HAP-1 (cell line): Measurements from ENCODE around the gene SERPINB12.

Source experiments
- DNase-seq, 2 experiments: peaks; one replicate each; pipeline ENCODE4 v3.0.0-alpha.2; 2016 to 2020; ENCODE audit warnings: low spot score in 2 of 2
- H3K27me3 ChIP-seq: fragments of 250-450 bp; sonication (Bioruptor Pico); 2 replicates; pipeline ENCODE4 v1.5.1; 2020; ENCODE audit warnings: low read depth, mild to moderate bottlenecking, moderate library complexity
- H3K36me3 ChIP-seq: fragments of 250-450 bp; sonication (Bioruptor Pico); replicated peaks from 2 replicates; pipeline ENCODE4 v1.5.1; 2020; ENCODE audit warnings: mild to moderate bottlenecking
- H3K4me1 ChIP-seq: fragments of 250-450 bp; sonication (Bioruptor Pico); 2 replicates; pipeline ENCODE4 v1.5.1; 2020; ENCODE audit warnings: mild to moderate bottlenecking
- H3K4me3 ChIP-seq: fragments of 250-450 bp; sonication (Bioruptor Pico); 2 replicates; pipeline ENCODE4 v1.5.1; 2020; ENCODE audit warnings: mild to moderate bottlenecking, moderate library complexity
- H3K9me3 ChIP-seq: fragments of 250-450 bp; sonication (Bioruptor Pico); 2 replicates; pipeline ENCODE4 v1.5.1; 2020; ENCODE audit warnings: mild to moderate bottlenecking, moderate library complexity
- in situ Hi-C: fragments of 300-500 bp; cut with MboI; formaldehyde crosslinking; loops from 3 replicates; pipeline ENCODE4 v1.14.3; 2020; ENCODE audit warnings: low sequenced_read_pairs, inconsistent platforms, mixed read lengths

SERPINB12 gene

DNA sequence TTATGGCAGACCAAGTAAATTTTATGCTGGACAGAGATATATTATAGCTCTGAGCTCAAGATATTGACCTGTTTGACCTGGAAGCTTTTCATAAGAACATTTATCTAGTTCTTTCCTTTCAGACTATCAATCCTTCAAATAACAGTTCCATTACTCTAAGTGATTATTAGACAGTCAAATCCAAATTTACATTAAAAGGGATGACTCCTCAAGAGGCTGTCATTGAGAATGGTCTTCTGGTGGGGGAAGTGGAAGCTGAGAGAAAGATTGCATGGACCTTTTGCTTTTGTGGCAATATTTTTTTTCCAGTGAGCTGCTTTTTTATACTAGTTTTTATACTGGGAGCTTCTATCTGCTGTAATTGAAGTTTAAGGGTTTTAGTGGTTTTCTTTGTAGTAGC is 14.9 kb upstream of the SERPINB12 start:
- Histone ChIP-seq H3K36me3 (no peaks in the 10 kb centered on the region), H3K9me3 (no peaks in the 10 kb centered on the region), H3K4me1 (no peaks in the 10 kb centered on the region), H3K4me3 (no peak overlapping the region), H3K27me3 (peaks cover 2% of the 10 kb centered on the region; the same call in 1 of the 2 replicates)
- no peak for DNase-seq
- in situ Hi-C loops: no loop called here

DNA sequence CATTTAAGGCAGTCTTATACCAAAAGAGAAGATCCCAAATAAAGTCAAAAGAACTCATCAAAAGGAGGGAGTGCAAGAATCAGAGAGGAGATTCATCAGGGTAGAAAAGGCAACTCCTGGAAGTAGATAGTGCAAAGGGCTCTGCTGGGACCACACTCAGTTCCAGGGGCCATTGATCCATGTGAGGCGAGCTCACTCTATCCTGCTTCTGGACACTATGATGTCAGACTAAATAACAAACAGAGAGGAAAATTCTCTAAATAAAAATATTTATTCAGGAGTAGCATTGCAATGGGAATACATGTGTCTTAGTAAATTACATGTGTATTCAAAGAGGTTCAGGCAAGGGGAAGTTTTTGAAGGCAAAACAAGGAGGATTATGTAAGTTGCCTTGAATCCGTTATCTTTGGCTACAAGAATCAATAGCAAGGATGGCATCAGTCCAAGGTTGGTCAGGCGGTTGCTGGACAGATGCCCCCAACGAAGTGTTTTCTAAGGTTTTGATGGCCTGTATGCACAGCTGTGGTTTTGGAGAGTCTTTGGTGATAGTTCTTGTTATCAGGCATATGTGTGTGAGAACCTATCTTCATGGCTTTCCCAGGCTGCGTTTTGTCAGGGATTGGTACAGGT is 13.2 kb upstream of the SERPINB12 start:
- no peaks in the 10 kb centered on the region for H3K9me3 ChIP-seq
- H3K36me3 ChIP-seq: no peaks in the 10 kb centered on the region
- H3K27me3 ChIP-seq: no peaks in the 10 kb centered on the region
- DNase-seq: no peak
- in situ Hi-C loops: no loop called here
- no peak overlapping the region for H3K4me3 ChIP-seq
- peaks cover 9% of the 10 kb centered on the region for H3K4me1 ChIP-seq

DNA sequence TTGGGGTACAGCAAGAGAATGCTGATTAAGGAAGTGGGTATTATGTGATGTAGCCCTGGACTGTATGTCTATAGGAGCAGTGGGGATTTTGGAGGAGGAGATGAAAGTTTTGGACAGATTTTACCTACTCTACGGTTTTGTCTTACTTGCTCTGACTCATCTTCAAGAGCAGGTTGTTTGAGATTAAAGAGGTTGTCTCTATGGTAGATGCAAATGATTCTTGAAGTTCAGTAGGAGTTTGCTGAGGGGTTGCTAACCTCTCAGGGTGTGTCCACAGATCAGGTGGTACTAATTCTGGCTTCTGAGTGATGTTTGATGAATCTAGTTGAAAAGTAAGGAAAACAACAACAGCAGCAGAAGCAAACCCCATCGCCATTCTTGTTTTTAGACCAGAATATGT is 9.7 kb upstream of the SERPINB12 start:
- H3K4me3 ChIP-seq: no peak overlapping the region
- no peaks in the 10 kb centered on the region for H3K9me3 ChIP-seq
- DNase-seq: no peak
- no peaks in the 10 kb centered on the region for H3K36me3 ChIP-seq
- no peaks in the 10 kb centered on the region for H3K27me3 ChIP-seq
- H3K4me1 ChIP-seq: peaks cover 19% of the 10 kb centered on the region
- in situ Hi-C loops: no loop called here

DNA sequence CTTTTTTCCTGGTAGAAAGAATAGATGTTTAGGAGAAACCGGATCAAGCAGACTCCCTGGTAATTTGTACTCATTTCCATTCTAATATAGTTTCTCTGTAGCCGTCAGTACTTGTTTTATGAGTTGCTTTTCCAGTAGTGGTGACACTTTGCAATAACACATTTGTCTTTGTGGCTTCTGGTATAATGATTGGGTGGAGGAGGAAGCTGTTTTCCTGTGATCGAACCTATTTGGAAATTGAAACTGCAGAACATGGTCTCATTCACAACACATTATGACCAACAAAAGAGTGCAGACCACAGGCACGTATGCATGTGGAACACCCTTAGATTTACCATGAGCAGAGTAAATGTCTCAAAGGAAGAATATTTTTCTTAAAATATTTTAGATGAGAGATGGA is 7.6 kb upstream of the SERPINB12 start:
- Histone ChIP-seq H3K4me1 (peaks cover 23% of the 10 kb centered on the region), H3K9me3 (no peaks in the 10 kb centered on the region), H3K27me3 (no peaks in the 10 kb centered on the region), H3K36me3 (no peaks in the 10 kb centered on the region), H3K4me3 (no peak overlapping the region)
- no peak for DNase-seq
- in situ Hi-C loops: no loop called here

DNA sequence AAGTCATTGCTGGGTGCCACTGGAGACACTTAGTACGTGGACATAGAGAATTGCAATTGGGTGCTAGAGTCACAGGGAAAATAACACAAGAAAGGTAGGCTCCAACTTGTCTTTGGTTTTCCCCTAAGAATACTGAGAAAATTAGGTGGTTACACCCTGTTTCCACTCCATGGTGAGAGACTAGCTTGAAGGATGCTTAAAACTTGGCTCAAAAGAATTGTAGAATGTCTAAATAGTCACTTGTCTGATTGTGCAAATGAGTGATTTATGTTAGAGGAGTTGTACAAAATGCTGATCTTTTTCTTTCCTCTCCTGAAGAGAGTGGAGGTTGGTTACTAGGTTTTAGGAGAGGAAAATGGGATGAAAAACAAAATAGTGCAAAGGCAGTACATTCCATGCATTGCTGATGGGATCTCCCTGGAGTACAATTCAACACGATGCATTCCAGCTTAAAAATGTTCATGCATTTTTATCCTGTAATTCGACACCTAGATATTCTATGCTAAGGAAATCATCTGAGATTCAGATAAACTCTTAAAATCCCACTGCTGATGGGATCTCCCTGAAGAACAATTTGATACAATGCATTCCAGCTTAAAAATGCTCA is 2.2 kb upstream of the SERPINB12 start:
- DNase-seq: peak in 1 of 2 experiments; percentile 85
- no peaks in the 10 kb centered on the region for H3K27me3 ChIP-seq
- no peaks in the 10 kb centered on the region for H3K36me3 ChIP-seq
- H3K4me1 ChIP-seq: peaks cover 23% of the 10 kb centered on the region
- no peaks in the 10 kb centered on the region for H3K9me3 ChIP-seq
- in situ Hi-C loops: no loop called here
- no peak overlapping the region for H3K4me3 ChIP-seq

DNA sequence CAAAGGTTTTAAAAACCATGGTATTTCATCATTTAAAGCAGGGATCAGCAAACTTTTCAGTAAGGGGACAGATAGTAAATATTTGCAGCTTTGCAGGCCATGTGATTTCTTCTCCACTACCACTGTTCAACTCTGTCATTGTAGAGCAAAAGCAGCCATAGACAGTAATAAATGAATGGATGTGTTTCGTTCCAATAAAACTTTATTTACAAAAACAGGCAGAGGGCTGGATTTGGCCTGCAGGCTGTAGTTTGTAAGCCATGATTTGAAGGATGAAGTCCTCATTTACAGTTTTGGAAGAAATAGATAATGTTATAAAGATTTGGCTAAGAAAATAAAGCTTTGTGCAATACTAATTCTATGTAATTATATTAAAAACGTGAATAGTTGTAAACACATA is 1.8 kb downstream of the SERPINB12 start:
- DNase-seq: no peak
- in situ Hi-C loops: no loop called here
- H3K36me3 ChIP-seq: no peaks in the 10 kb centered on the region

DNA sequence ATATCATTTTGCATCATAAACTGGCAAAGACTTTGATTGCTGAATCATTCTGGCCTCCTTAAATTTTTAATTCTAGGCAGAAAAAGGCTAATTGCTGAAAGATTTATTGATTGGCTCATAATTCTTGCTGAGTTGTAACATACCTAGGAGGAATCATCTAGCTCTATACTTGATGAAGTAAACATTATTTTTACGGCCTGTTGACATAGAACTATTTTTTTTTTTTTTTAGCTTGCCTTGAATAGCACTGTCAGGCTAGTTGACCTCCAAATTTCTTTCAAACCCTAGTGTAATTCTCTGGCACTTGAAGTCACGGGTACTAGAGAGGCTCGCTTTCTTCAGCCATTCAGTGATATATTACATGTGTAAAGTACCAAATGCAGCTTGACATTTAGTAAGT is 2.8 kb downstream of the SERPINB12 start:
- no peaks in the 10 kb centered on the region for H3K36me3 ChIP-seq
- no peak overlapping the region for H3K4me3 ChIP-seq
- in situ Hi-C loops: no loop called here
- DNase-seq: no peak
- H3K27me3 ChIP-seq: no peaks in the 10 kb centered on the region
- no peaks in the 10 kb centered on the region for H3K9me3 ChIP-seq
- H3K4me1 ChIP-seq: peaks cover 15% of the 10 kb centered on the region; the same call in 1 of the 2 replicates

More for the DNA sequence above, 1.8 kb downstream of the SERPINB12 start:
- peaks cover 23% of the 10 kb centered on the region for H3K4me1 ChIP-seq
- H3K9me3 ChIP-seq: no peaks in the 10 kb centered on the region
- no peaks in the 10 kb centered on the region for H3K27me3 ChIP-seq
- H3K4me3 ChIP-seq: no peak overlapping the region

DNA sequence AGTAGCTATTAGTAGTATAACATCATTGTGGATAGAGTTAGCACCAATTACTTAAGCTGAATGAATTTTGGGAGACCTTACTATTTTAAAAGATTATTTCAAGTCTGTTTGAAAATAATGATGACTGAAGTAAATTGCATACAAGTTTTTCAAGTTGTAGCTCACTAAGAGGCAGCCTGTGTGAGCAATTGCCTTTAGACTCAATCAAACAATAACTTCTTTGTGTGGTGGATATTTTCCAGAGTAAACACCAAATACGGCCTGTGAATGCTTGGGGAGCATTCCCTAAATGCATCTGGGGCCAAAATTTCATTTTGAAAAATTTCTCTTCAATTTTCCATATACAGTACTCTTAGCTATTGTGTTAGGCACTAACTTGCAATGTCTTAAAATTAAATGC is 7.9 kb downstream of the SERPINB12 start:
- Histone ChIP-seq H3K27me3 (no peaks in the 10 kb centered on the region; the same call in 1 of the 2 replicates), H3K4me3 (no peak overlapping the region)
- in situ Hi-C loops: no loop called here

DNA sequence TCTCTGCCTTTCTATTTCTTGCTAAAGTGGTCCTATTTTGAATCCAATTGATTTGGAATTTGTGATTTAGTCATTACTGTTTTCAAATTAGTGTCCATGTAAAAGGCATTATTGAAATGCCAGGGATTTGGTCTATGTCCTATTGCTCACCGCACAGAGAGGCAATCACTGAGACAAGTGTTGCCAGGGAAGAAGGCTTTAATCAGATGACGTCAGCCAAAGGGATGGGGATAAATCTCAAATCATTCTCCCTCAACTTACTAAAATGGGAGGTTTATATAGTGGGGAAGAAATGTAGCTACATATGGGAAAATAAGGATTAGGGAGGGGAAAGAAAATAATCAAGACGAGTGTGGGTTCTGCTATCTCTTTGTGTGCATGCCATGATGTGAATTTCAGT is 9.6 kb downstream of the SERPINB12 start:
- no peak for DNase-seq
- Histone ChIP-seq H3K4me3 (no peak overlapping the region), H3K9me3 (no peaks in the 10 kb centered on the region), H3K36me3 (no peaks in the 10 kb centered on the region), H3K4me1 (no peaks in the 10 kb centered on the region), H3K27me3 (no peaks in the 10 kb centered on the region; the same call in 1 of the 2 replicates)
- in situ Hi-C loops: no loop called here

More for the DNA sequence above, 7.9 kb downstream of the SERPINB12 start:
- DNase-seq: no peak
- no peaks in the 10 kb centered on the region for H3K9me3 ChIP-seq
- H3K4me1 ChIP-seq: no peaks in the 10 kb centered on the region
- no peaks in the 10 kb centered on the region for H3K36me3 ChIP-seq

DNA sequence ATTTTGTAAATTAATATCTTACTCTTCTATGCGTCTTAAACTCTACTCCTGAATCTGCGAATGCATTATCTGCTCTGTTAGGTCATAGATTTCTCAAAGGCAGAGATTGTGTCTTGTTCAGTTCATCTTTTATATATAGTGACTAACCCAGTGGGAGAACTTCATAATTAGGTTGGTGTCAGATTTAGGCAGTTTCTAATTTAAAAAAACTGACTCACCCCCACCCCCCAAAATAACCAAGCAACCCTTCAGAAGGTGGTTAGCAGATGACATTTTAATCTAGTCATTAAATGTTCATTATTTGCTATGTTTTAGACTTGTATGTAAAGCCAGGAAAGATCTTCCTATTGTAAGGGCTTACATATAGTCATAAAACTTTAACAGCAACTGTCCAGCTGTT is 10.4 kb downstream of the SERPINB12 start:
- in situ Hi-C loops: no loop called here
- no peak for DNase-seq

DNA sequence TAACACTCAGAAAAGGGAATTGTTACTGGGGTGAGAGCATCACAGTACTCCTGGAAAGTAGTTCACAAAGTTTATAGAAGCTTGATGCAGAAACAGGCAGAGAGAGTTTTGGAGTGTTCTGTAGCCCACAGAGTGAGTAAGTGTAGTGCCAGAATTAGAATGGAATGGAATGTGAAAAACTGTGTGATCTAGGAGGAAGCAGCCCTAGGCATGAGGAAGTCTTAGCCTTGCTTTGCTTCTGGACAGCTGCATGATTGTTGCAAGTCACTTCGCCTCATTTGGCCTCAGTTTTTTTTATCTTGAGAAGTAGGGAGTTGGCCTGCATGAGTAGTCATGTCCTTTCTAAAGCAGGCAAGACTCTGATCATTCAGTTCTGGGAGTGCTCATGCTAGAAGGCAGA is 10.9 kb downstream of the SERPINB12 start:
- in situ Hi-C loops: no loop called here
- H3K4me3 ChIP-seq: no peak overlapping the region
- H3K9me3 ChIP-seq: no peaks in the 10 kb centered on the region
- H3K27me3 ChIP-seq: no peaks in the 10 kb centered on the region; the same call in 1 of the 2 replicates
- no peaks in the 10 kb centered on the region for H3K4me1 ChIP-seq
- no peaks in the 10 kb centered on the region for H3K36me3 ChIP-seq
- DNase-seq: no peak

More for the DNA sequence above, 10.4 kb downstream of the SERPINB12 start:
- Histone ChIP-seq H3K4me1 (no peaks in the 10 kb centered on the region), H3K4me3 (no peak overlapping the region), H3K9me3 (no peaks in the 10 kb centered on the region), H3K36me3 (no peaks in the 10 kb centered on the region), H3K27me3 (no peaks in the 10 kb centered on the region; the same call in 1 of the 2 replicates)

DNA sequence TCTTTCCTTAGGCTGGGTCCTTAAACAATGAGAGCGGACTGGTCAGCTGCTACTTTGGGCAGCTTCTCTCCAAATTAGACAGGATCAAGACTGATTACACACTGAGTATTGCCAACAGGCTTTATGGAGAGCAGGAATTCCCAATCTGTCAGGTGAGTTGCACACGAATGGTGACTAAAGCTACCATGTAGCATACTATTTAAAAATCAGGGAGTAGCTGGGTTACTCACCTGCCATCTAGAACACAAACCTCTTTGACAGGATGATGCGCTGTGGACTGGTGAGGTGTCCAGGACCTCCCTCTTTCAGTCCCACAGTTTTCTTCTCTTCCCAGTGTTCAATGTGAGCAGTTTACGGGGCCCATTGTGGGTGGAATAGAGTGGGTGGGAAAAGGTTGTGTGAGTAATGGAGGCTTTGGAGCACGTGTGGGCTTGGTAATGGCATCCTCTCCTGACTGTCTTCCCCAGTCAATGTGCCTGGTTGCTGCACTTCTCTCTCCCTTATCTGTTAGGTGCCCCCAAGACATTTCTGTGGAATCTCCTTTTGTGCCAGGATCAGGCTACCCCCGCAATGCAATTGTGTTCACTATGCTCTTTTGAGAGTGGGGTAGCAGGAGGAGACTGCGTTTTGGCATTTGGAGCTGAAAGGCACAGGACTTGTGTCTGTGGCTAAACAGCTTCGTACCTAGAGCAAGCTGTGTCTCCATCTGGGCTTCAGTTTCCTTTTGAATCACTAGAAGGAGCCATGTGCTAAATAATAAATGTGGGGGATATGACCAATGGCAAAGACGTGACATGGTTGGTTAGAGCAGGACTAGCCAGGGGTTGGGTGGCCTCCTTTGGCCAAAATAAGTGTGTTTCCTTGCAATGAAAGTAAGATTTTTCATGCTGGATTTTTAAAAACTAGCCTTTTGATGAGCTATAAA is 17.7 kb downstream of the SERPINB12 start:
- Histone ChIP-seq H3K4me3 (no peak overlapping the region), H3K4me1 (no peaks in the 10 kb centered on the region), H3K36me3 (no peaks in the 10 kb centered on the region), H3K27me3 (no peaks in the 10 kb centered on the region), H3K9me3 (no peaks in the 10 kb centered on the region)
- in situ Hi-C loops: no loop called here
- no peak for DNase-seq

DNA sequence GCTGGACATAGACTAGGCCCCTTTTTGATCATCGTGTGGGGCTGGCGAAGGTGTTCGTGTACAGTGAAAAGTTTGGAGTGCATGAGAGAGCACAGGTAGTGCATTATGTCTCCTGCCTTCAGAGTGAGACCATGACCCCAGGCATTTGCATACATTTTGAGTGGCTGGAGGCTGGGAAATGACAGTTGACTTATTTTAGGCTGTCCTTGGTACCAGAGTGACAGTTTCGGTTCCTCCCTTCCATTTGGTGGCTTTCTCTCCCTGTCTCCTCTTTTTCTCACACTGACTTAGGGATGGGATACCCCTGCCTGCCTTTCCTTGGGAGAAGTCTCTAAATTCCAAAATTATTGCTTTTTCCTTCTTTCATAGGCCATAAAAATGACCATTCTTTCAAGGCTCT is 20.1 kb downstream of the SERPINB12 start:
- in situ Hi-C loops: no loop called here
- Histone ChIP-seq H3K9me3 (no peaks in the 10 kb centered on the region), H3K27me3 (no peaks in the 10 kb centered on the region), H3K4me3 (no peak overlapping the region), H3K36me3 (no peaks in the 10 kb centered on the region), H3K4me1 (no peaks in the 10 kb centered on the region)
- DNase-seq: no peak

DNA sequence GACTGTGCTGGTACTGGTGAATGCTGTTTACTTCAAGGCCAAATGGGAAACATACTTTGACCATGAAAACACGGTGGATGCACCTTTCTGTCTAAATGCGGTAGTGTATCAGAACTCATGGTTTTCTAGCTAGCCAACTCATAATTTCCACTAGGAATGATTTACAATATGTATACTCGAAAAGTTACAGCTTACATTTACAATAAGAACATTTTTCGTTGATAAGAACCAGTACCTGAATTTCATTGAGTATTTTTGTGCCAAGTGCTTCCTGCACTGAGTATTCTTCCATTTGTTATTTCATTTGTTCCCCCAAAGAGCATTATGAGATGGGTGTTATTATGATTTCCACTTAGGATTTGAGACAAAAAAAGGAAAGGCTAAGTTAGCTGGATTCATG is 21.9 kb downstream of the SERPINB12 start:
- in situ Hi-C loops: no loop called here
- Histone ChIP-seq H3K27me3 (no peaks in the 10 kb centered on the region), H3K4me3 (no peak overlapping the region), H3K36me3 (no peaks in the 10 kb centered on the region), H3K4me1 (no peaks in the 10 kb centered on the region), H3K9me3 (no peaks in the 10 kb centered on the region)
- no peak for DNase-seq
